Upper lobe of left lung (tissue), 4 donors: Measurements from ENCODE around the gene PSMA6.

Experiments
- EP300 ChIP-seq, 4 donors: sonication (generic); formaldehyde crosslinking; IDR thresholded peaks; one replicate each; pipeline ENCODE4 v1.5.1; 2017; ENCODE audit warnings: antibody characterized with exemption in 4 of 4, control low read depth in 2 of 4
- POLR2A ChIP-seq, 4 donors: fragments of 450-650 bp; IDR thresholded peaks; one replicate each; pipeline ENCODE4 v1.5.1; 2016 to 2017; ENCODE audit warnings: antibody characterized with exemption in 4 of 4, mild to moderate bottlenecking in 2 of 4
- TF ChIP-seq, protein P1 (sequence below), 6 experiments: fragments of 450-650 bp in 4 of 6; fragments of 200-600 bp in 2 of 6; sonication (generic) in 2 of 6; IDR thresholded peaks; one replicate each; pipeline ENCODE4 v1.5.1; 2016 to 2019; ENCODE audit warnings: antibody characterized with exemption in 6 of 6

GRCh38 chr14:35303149-35303935 lies 11.2 kb downstream of the PSMA6 start:
- TF ChIP-seq, protein P1, sequence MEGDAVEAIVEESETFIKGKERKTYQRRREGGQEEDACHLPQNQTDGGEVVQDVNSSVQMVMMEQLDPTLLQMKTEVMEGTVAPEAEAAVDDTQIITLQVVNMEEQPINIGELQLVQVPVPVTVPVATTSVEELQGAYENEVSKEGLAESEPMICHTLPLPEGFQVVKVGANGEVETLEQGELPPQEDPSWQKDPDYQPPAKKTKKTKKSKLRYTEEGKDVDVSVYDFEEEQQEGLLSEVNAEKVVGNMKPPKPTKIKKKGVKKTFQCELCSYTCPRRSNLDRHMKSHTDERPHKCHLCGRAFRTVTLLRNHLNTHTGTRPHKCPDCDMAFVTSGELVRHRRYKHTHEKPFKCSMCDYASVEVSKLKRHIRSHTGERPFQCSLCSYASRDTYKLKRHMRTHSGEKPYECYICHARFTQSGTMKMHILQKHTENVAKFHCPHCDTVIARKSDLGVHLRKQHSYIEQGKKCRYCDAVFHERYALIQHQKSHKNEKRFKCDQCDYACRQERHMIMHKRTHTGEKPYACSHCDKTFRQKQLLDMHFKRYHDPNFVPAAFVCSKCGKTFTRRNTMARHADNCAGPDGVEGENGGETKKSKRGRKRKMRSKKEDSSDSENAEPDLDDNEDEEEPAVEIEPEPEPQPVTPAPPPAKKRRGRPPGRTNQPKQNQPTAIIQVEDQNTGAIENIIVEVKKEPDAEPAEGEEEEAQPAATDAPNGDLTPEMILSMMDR (IDR thresholded peaks at IDR 0.05): no peak
- TF ChIP-seq POLR2A (IDR thresholded peaks at IDR 0.05) (no peak), EP300 (IDR thresholded peaks at IDR 0.05) (no peak)
